Mesenchymal stem cell (in vitro differentiated cells and primary cell): ENCODE results near the gene TMEM8B.

ENCODE experiments used
- DNase-seq: peaks from one replicate; pipeline ENCODE4 v3.0.0-alpha.2; 2013
- H2AFZ ChIP-seq: one replicate; pipeline ENCODE4 v1.6.1; 2013; ENCODE audit warnings: low read depth, mild to moderate bottlenecking, control low read depth, inconsistent platforms, low read length, moderate library complexity
- H2AK5ac ChIP-seq: 2 replicates; pipeline ENCODE4 v1.6.1; 2013; ENCODE audit warnings: low read length, moderate library complexity, mild to moderate bottlenecking, inconsistent platforms; ENCODE audit not compliant: severe bottlenecking
- H2BK120ac ChIP-seq: one replicate; pipeline ENCODE4 v1.6.1; 2013; ENCODE audit warnings: low read depth, mild to moderate bottlenecking, inconsistent platforms, low read length, moderate library complexity
- H2BK12ac ChIP-seq, 2 experiments: one replicate each; pipeline ENCODE4 v1.6.1; 2013; ENCODE audit warnings: inconsistent platforms in 2 of 2, low read length in 2 of 2, mild to moderate bottlenecking in 2 of 2, moderate library complexity in 2 of 2, control low read depth in 1 of 2
- H2BK15ac ChIP-seq: one replicate; pipeline ENCODE4 v1.6.1; 2013; ENCODE audit warnings: mild to moderate bottlenecking, low read depth, inconsistent platforms; ENCODE audit not compliant: poor library complexity, severe bottlenecking
- H2BK5ac ChIP-seq: 2 replicates; pipeline ENCODE4 v1.6.1; 2013; ENCODE audit warnings: low read depth, mild to moderate bottlenecking, low read length, control low read depth, inconsistent platforms; ENCODE audit not compliant: poor library complexity, severe bottlenecking
- H3K14ac ChIP-seq, 2 experiments: one replicate each; pipeline ENCODE4 v1.6.1; 2013; ENCODE audit warnings: inconsistent platforms in 2 of 2, low read length in 2 of 2, control low read depth in 1 of 2, mild to moderate bottlenecking in 1 of 2, moderate library complexity in 1 of 2
- H3K18ac ChIP-seq, 2 experiments: one replicate each; pipeline ENCODE4 v1.6.1; 2013; ENCODE audit warnings: inconsistent platforms in 2 of 2, low read length in 2 of 2, control low read depth in 1 of 2, low read depth in 1 of 2, mild to moderate bottlenecking in 1 of 2
- H3K23ac ChIP-seq, 2 experiments: one replicate each; pipeline ENCODE4 v1.6.1; 2013; ENCODE audit warnings: inconsistent platforms in 2 of 2, low read length in 2 of 2, mild to moderate bottlenecking in 2 of 2, moderate library complexity in 2 of 2, control low read depth in 1 of 2
- H3K27ac ChIP-seq: 2 replicates; pipeline ENCODE4 v1.5.1; 2013; ENCODE audit warnings: mild to moderate bottlenecking, moderate library complexity, low read length, control low read depth, inconsistent platforms; ENCODE audit not compliant: poor library complexity, severe bottlenecking
- H3K27me3 ChIP-seq, 2 experiments: 2 replicates each; pipeline versions ENCODE4 v1.6.1 to v1.7.0; 2013; ENCODE audit warnings: low read length in 2 of 2, mild to moderate bottlenecking in 2 of 2, moderate library complexity in 2 of 2, control low read depth in 1 of 2, inconsistent platforms in 1 of 2; ENCODE audit not compliant: control insufficient read depth in 1 of 2, insufficient read depth in 1 of 2
- H3K36me3 ChIP-seq, 2 experiments: 2 replicates each; pipeline versions ENCODE4 v1.6.1 to v1.7.0; 2013; ENCODE audit warnings: low read length in 2 of 2, control low read depth in 1 of 2, inconsistent platforms in 1 of 2, low read depth in 1 of 2, mild to moderate bottlenecking in 1 of 2; ENCODE audit not compliant: insufficient read depth in 2 of 2, control insufficient read depth in 1 of 2
- H3K4ac ChIP-seq, 2 experiments: one replicate each; pipeline ENCODE4 v1.6.1; 2013; ENCODE audit warnings: inconsistent platforms in 2 of 2, low read length in 2 of 2, mild to moderate bottlenecking in 2 of 2, moderate library complexity in 2 of 2, control low read depth in 1 of 2, low read depth in 1 of 2
- H3K4me1 ChIP-seq: 2 replicates; pipeline ENCODE4 v1.6.1; 2013; ENCODE audit warnings: low read depth, low read length, control low read depth; ENCODE audit not compliant: control insufficient read depth, insufficient read depth
- H3K4me2 ChIP-seq: 2 replicates; pipeline ENCODE4 v1.6.1; 2013; ENCODE audit warnings: low read length, mild to moderate bottlenecking, inconsistent platforms; ENCODE audit not compliant: poor library complexity, severe bottlenecking
- H3K4me3 ChIP-seq, 2 experiments: 2 replicates each; pipeline versions ENCODE4 v1.5.1 to v1.7.0; 2013; ENCODE audit warnings: low read length in 2 of 2, mild to moderate bottlenecking in 2 of 2, control low read depth in 1 of 2, low read depth in 1 of 2; ENCODE audit not compliant: insufficient read depth in 1 of 2
- H3K79me1 ChIP-seq: replicated peaks from 2 replicates; pipeline ENCODE4 v1.6.1; 2013; ENCODE audit warnings: mild to moderate bottlenecking, control low read depth, low read length, inconsistent platforms; ENCODE audit not compliant: poor library complexity, severe bottlenecking
- H3K9ac ChIP-seq: 2 replicates; pipeline ENCODE4 v1.7.0; 2013; ENCODE audit warnings: mild to moderate bottlenecking, low read length, moderate library complexity
- H3K9me3 ChIP-seq: 2 replicates; pipeline ENCODE4 v1.7.0; 2013; ENCODE audit warnings: mild to moderate bottlenecking, low read length; ENCODE audit not compliant: control insufficient read depth
- H4K8ac ChIP-seq: one replicate; pipeline ENCODE4 v1.6.1; 2013; ENCODE audit warnings: inconsistent platforms, mild to moderate bottlenecking, low read length, moderate library complexity
- H4K91ac ChIP-seq: one replicate; pipeline ENCODE4 v1.6.1; 2013; ENCODE audit warnings: mild to moderate bottlenecking, low read length, inconsistent platforms
- WGBS: methylation state at CpG from one replicate; pipeline ENCODE4 v1.1.7; 2013; ENCODE audit warnings: mixed read lengths; 5-methylcytosine and 5-hydroxymethylcytosine counted together

Gene TMEM8B

GRCh38 chr9:35852267-35852815, 23.3 kb downstream of the TMEM8B start:
- H3K14ac ChIP-seq = no peak overlapping the region
- H2AFZ ChIP-seq = no peak overlapping the region
- H4K8ac ChIP-seq = no peak overlapping the region
- no peak overlapping the region for H3K23ac ChIP-seq
- H3K27ac ChIP-seq = no peak overlapping the region
- no peak overlapping the region for H3K4me3 ChIP-seq
- no peak for DNase-seq
- H3K9ac ChIP-seq = no peak overlapping the region
- no peak overlapping the region for H3K4me2 ChIP-seq
- H3K27me3 ChIP-seq = peaks cover 0 to 16% of the 10 kb centered on the region in 2 experiments
- H2BK15ac ChIP-seq = no peak overlapping the region
- no peaks in the 10 kb centered on the region for H3K9me3 ChIP-seq
- peaks cover 13 to 15% of the 10 kb centered on the region in 2 experiments for H3K36me3 ChIP-seq
- H3K18ac ChIP-seq = no peak overlapping the region
- no peak overlapping the region for H2AK5ac ChIP-seq
- H3K4ac ChIP-seq = no peak overlapping the region
- H3K79me1 ChIP-seq = no peaks in the 10 kb centered on the region
- no peak overlapping the region for H2BK120ac ChIP-seq
- no peak overlapping the region for H2BK12ac ChIP-seq
- H2BK5ac ChIP-seq = no peak overlapping the region
- no peak overlapping the region for H4K91ac ChIP-seq
- 100% methylated on average over 2 of the region's 2 CpGs for WGBS
- peaks cover 4% of the 10 kb centered on the region for H3K4me1 ChIP-seq

- DNase-seq = no peak
- 86% methylated on average over 25 of the region's 25 CpGs for WGBS
- H3K27ac ChIP-seq = no peak overlapping the region
- H3K79me1 ChIP-seq = no peaks in the 10 kb centered on the region
- no peaks in the 10 kb centered on the region for H3K9me3 ChIP-seq
- no peaks in the 10 kb centered on the region for H3K4me1 ChIP-seq
- H2BK12ac ChIP-seq = no peak overlapping the region
- no peak overlapping the region for H4K91ac ChIP-seq
- no peak overlapping the region for H4K8ac ChIP-seq
- H3K27me3 ChIP-seq = peaks cover 0 to 19% of the 10 kb centered on the region in 2 experiments
- no peak overlapping the region for H3K9ac ChIP-seq
- no peak overlapping the region for H2AFZ ChIP-seq
- no peak overlapping the region for H3K23ac ChIP-seq
- H2BK120ac ChIP-seq = no peak overlapping the region
- H3K4me2 ChIP-seq = no peak overlapping the region
- no peak overlapping the region for H3K4me3 ChIP-seq
- H2BK15ac ChIP-seq = no peak overlapping the region
- H3K36me3 ChIP-seq = peaks cover 12 to 14% of the 10 kb centered on the region in 2 experiments
- no peak overlapping the region for H3K4ac ChIP-seq
- H2AK5ac ChIP-seq = no peak overlapping the region
- H3K18ac ChIP-seq = no peak overlapping the region
- no peak overlapping the region for H2BK5ac ChIP-seq
- H3K14ac ChIP-seq = no peak overlapping the region
Observed at GRCh38 chr9:35852876-35853865, 24.1 kb downstream of the TMEM8B start.

GRCh38 chr9:35854091-35854762, 25.2 kb downstream of the TMEM8B start:
- no peak overlapping the region for H3K9ac ChIP-seq
- no peak overlapping the region for H4K8ac ChIP-seq
- H3K18ac ChIP-seq = no peak overlapping the region
- H3K27me3 ChIP-seq = peaks cover 0 to 26% of the 10 kb centered on the region in 2 experiments
- H3K4ac ChIP-seq = no peak overlapping the region
- H2BK12ac ChIP-seq = no peak overlapping the region
- no peaks in the 10 kb centered on the region for H3K9me3 ChIP-seq
- no peaks in the 10 kb centered on the region for H3K79me1 ChIP-seq
- H2AK5ac ChIP-seq = no peak overlapping the region
- H2BK120ac ChIP-seq = no peak overlapping the region
- H2AFZ ChIP-seq = no peak overlapping the region
- 85% methylated on average over 3 of the region's 7 CpGs for WGBS
- no peak overlapping the region for H3K14ac ChIP-seq
- no peak overlapping the region for H3K23ac ChIP-seq
- no peak overlapping the region for H3K27ac ChIP-seq
- H4K91ac ChIP-seq = no peak overlapping the region
- no peak overlapping the region for H3K4me3 ChIP-seq
- no peak overlapping the region for H2BK5ac ChIP-seq
- no peak for DNase-seq
- H3K4me2 ChIP-seq = no peak overlapping the region
- no peaks in the 10 kb centered on the region for H3K4me1 ChIP-seq
- H3K36me3 ChIP-seq = peaks cover 11 to 12% of the 10 kb centered on the region in 2 experiments
- no peak overlapping the region for H2BK15ac ChIP-seq

GRCh38 chr9:35856206-35856605, 27.2 kb downstream of the TMEM8B start:
- 71% methylated on average over 3 of the region's 3 CpGs for WGBS
- no peak overlapping the region for H2BK12ac ChIP-seq
- no peak overlapping the region for H3K27ac ChIP-seq

More at GRCh38 chr9:35856206-35856605, 27.2 kb downstream of the TMEM8B start:
- Histone ChIP-seq H3K4me2 (no peak overlapping the region), H3K79me1 (no peaks in the 10 kb centered on the region), H3K4ac (no peak overlapping the region), H2AK5ac (no peak overlapping the region), H3K36me3 (peaks cover 7 to 12% of the 10 kb centered on the region in 2 experiments), H2AFZ (no peak overlapping the region), H2BK120ac (no peak overlapping the region), H3K9me3 (no peaks in the 10 kb centered on the region), H3K23ac (no peak overlapping the region), H2BK5ac (no peak overlapping the region), H4K91ac (no peak overlapping the region), H4K8ac (no peak overlapping the region), H3K14ac (no peak overlapping the region), H3K18ac (no peak overlapping the region), H3K4me1 (no peaks in the 10 kb centered on the region), H2BK15ac (no peak overlapping the region), H3K4me3 (no peak overlapping the region), H3K27me3 (peaks cover 15 to 39% of the 10 kb centered on the region in 2 experiments), H3K9ac (no peak overlapping the region)
- DNase-seq = no peak
